ENCODE data around the gene TLX3.

The TLX3 gene

GRCh38 chr5:171335616-171336015 lies 26.6 kb downstream of the TLX3 start:
- TF ChIP-seq YY1 (IDR thresholded peaks at IDR 0.05; ENCODE audit: low read depth): no peak
- TF ChIP-seq CEBPB (IDR thresholded peaks at IDR 0.05): no peak
- TF ChIP-seq EP300 (IDR thresholded peaks at IDR 0.05; ENCODE audit: borderline replicate concordance): no peak
- no peak for TF ChIP-seq ZBTB7A (IDR thresholded peaks at IDR 0.05; ENCODE audit: low read depth)
- no peak for TF ChIP-seq TCF12 (IDR thresholded peaks at IDR 0.05; ENCODE audit: low read depth)
- TF ChIP-seq EGR1 (IDR thresholded peaks at IDR 0.05): no peak
- TF ChIP-seq NFIC (IDR thresholded peaks at IDR 0.05): no peak
- TF ChIP-seq, protein P1, sequence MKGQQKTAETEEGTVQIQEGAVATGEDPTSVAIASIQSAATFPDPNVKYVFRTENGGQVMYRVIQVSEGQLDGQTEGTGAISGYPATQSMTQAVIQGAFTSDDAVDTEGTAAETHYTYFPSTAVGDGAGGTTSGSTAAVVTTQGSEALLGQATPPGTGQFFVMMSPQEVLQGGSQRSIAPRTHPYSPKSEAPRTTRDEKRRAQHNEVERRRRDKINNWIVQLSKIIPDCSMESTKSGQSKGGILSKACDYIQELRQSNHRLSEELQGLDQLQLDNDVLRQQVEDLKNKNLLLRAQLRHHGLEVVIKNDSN (IDR thresholded peaks at IDR 0.05): no peak
- no peak for TF ChIP-seq TEAD4 (IDR thresholded peaks at IDR 0.05)
- TF ChIP-seq, protein P2, sequence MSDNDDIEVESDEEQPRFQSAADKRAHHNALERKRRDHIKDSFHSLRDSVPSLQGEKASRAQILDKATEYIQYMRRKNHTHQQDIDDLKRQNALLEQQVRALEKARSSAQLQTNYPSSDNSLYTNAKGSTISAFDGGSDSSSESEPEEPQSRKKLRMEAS (IDR thresholded peaks at IDR 0.05): no peak
- no peak for TF ChIP-seq FOXM1 (IDR thresholded peaks at IDR 0.05; ENCODE audit: borderline replicate concordance, low read depth)
- TF ChIP-seq TAF1 (IDR thresholded peaks at IDR 0.05; ENCODE audit: low read depth): no peak
- no peak for TF ChIP-seq RAD21 (IDR thresholded peaks at IDR 0.05; ENCODE audit: low read depth)
- TF ChIP-seq REST (IDR thresholded peaks at IDR 0.05; ENCODE audit: low read depth): no peak
- no peak for TF ChIP-seq CREB1 (IDR thresholded peaks at IDR 0.05; ENCODE audit: low read depth)

DNA sequence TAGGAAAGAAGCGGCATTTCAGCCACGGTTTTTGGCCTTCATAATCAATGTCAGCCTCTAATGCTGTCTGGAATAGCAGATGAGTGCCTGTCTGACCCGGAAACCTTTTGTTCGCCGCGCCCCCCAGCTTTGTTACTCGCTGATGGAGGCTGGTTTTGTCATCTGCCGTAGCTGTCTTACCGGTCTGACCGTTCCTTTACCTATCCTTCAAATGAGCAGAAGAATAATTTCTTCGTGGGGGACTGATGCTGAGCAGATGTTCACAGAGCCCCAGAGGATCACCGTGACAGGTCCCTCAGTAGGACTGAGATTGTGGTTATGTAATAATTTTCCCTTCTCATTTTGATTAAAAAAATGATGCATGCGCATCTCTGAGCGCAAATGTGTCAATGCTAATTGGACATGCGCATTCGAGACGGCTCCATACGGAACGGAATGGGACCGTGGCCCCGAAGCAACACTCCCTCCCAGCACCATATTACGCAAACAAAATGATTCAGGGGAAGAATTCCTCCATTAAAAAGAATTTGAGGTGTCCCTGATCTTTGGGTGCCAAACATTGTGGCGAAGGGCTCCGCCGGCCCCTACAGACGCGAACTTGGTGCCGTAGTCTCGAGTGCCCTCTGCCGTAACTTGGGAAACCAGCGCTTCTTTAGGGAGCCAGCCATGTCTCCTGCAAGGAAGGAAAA lies 27.6 kb downstream of the TLX3 start:
- TF ChIP-seq CEBPB (IDR thresholded peaks at IDR 0.05) (0 out of 2 replicates have a peak, but pooled peaks have one; percentile 38), TEAD4 (IDR thresholded peaks at IDR 0.05) (peak; percentile 17; the same call in 1 of the 2 replicates), EGR1 (IDR thresholded peaks at IDR 0.05) (no peak), YY1 (IDR thresholded peaks at IDR 0.05; ENCODE audit: low read depth) (peak; percentile 73; the same call in 1 of the 2 replicates), REST (IDR thresholded peaks at IDR 0.05; ENCODE audit: low read depth) (no peak), RAD21 (IDR thresholded peaks at IDR 0.05; ENCODE audit: low read depth) (peak; percentile 95)
- TF ChIP-seq, protein P1 (IDR thresholded peaks at IDR 0.05): no peak
- TF ChIP-seq, protein P2 (IDR thresholded peaks at IDR 0.05): peak; percentile 48; the same call in 1 of the 2 replicates

- TF ChIP-seq, protein P2 (IDR thresholded peaks at IDR 0.05): no peak
- no peak for TF ChIP-seq YY1 (IDR thresholded peaks at IDR 0.05; ENCODE audit: low read depth)
- TF ChIP-seq EP300 (IDR thresholded peaks at IDR 0.05; ENCODE audit: borderline replicate concordance): no peak
- no peak for TF ChIP-seq FOXM1 (IDR thresholded peaks at IDR 0.05; ENCODE audit: borderline replicate concordance, low read depth)
- TF ChIP-seq CEBPB (IDR thresholded peaks at IDR 0.05): no peak
Measured at GRCh38 chr5:171337210-171337569, 28.1 kb downstream of the TLX3 start.

DNA sequence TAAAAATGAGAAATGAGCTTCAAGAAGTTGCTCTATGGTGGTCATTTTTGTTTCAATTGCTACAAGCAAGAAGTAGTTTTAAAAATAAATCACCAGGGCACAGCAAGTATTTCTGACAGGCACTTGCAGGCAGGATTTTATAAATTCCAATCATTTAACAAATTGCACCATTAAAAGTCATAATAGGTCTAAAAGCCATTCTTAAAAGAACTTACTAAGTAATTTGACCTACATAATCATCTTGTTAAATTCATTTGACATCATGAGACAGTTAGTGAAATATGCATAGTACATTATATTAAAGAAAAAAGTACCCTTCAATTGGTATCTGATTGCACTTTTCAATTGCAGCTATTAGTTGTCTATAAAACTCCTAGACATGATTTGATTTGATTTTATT lies 31.0 kb downstream of the TLX3 start:
- no peak for TF ChIP-seq EP300 (IDR thresholded peaks at IDR 0.05; ENCODE audit: borderline replicate concordance)
- no peak for TF ChIP-seq NFIC (IDR thresholded peaks at IDR 0.05)
- TF ChIP-seq REST (IDR thresholded peaks at IDR 0.05; ENCODE audit: low read depth): no peak
- TF ChIP-seq TAF1 (IDR thresholded peaks at IDR 0.05; ENCODE audit: low read depth): no peak
- TF ChIP-seq CREB1 (IDR thresholded peaks at IDR 0.05; ENCODE audit: low read depth): no peak
- TF ChIP-seq, protein P2 (IDR thresholded peaks at IDR 0.05): no peak
- TF ChIP-seq ZBTB7A (IDR thresholded peaks at IDR 0.05; ENCODE audit: low read depth): no peak
- TF ChIP-seq TCF12 (IDR thresholded peaks at IDR 0.05; ENCODE audit: low read depth): no peak
- TF ChIP-seq EGR1 (IDR thresholded peaks at IDR 0.05): no peak

Measured in Ishikawa (cell line).